T-cell (primary cell): ENCODE results near the gene LRP5. TPM values are rescaled to one million over a fixed set of nuclear protein-coding genes. Genes with fewer than 3 reads are reported as not detected.
A peak's percentile ranks its signal among the peaks of the same experiment; 100 is the strongest.

ENCODE experiments used
- ATAC-seq, 4 experiments: fragments of 200-7000 bp in 3 of 4; fragments of 150-1000 bp in 1 of 4; cut with Tn5 transposase; replicated peaks in 1 of 4; 1 replicate in 3 of 4; 2 replicates in 1 of 4; pipeline ENCODE4 v1.10.0; 2021; ENCODE audit warnings: moderate library complexity in 3 of 4, mild to moderate bottlenecking in 2 of 4, moderate number of reproducible peaks in 1 of 4
- CTCF ChIA-PET, 2 donors: fragments of 300-600 bp; sonication (Branson Sonifier 250); formaldehyde crosslinking; loops; one replicate each; lab custom pipeline; 2022; ENCODE audit warnings: antibody characterized with exemption in 2 of 2; lab: Charles Lee
- POLR2A ChIA-PET, 2 donors: fragments of 300-600 bp; sonication (Branson Sonifier 250); formaldehyde crosslinking; loops; one replicate each; lab custom pipeline; 2022; ENCODE audit warnings: antibody characterized with exemption in 2 of 2; lab: Charles Lee
- DNase-seq, 35 experiments: peaks; one replicate each; pipeline versions ENCODE4 v3.0.0 to v3.0.0-alpha.2; 2013 to 2023
- H3K27ac ChIP-seq: one replicate; pipeline ENCODE4 v1.5.1; 2013; ENCODE audit warnings: low read length
- H3K27me3 ChIP-seq, 2 experiments: replicated peaks in 1 of 2; 1 replicate in 1 of 2; 2 replicates in 1 of 2; pipeline versions ENCODE4 v1.6.1 to v1.7.0; 2013; ENCODE audit warnings: low read length in 1 of 2, mixed read lengths in 1 of 2; ENCODE audit not compliant: control insufficient read depth in 2 of 2, insufficient read depth in 2 of 2; ENCODE audit errors: extremely low read depth in 1 of 2
- H3K36me3 ChIP-seq, 2 donors: 1 replicate in 1 of 2; 2 replicates in 1 of 2; pipeline versions ENCODE4 v1.6.1 to v1.7.0; 2013; ENCODE audit warnings: low read length in 1 of 2; ENCODE audit not compliant: control insufficient read depth in 2 of 2, insufficient read depth in 1 of 2; ENCODE audit errors: extremely low read depth in 1 of 2
- H3K4me1 ChIP-seq, 2 experiments: 1 replicate in 1 of 2; 2 replicates in 1 of 2; pipeline versions ENCODE4 v1.6.1 to v1.7.0; 2013; ENCODE audit warnings: low read length in 2 of 2, mixed read lengths in 1 of 2; ENCODE audit not compliant: insufficient read depth in 2 of 2, control insufficient read depth in 1 of 2; ENCODE audit errors: extremely low read depth in 1 of 2
- H3K4me3 ChIP-seq, 2 donors: 1 replicate in 1 of 2; 2 replicates in 1 of 2; pipeline versions ENCODE4 v1.5.1 to v1.7.0; 2013; ENCODE audit warnings: mild to moderate bottlenecking in 2 of 2, low read length in 1 of 2, moderate library complexity in 1 of 2; ENCODE audit not compliant: control insufficient read depth in 1 of 2; ENCODE audit errors: extremely low read depth in 1 of 2
- H3K9me3 ChIP-seq: 2 replicates; pipeline ENCODE4 v1.7.0; 2013
- H3K27ac Mint-ChIP-seq, 2 donors: one replicate each; pipeline ENCODE4 v1.8.0; 2020 to 2021; ENCODE audit warnings: mild to moderate bottlenecking in 2 of 2, mixed read lengths in 2 of 2
- H3K27me3 Mint-ChIP-seq, 2 donors: one replicate each; pipeline ENCODE4 v1.8.0; 2021 to 2022; ENCODE audit warnings: mixed read lengths in 2 of 2
- H3K36me3 Mint-ChIP-seq: one replicate; pipeline ENCODE4 v1.8.0; 2021; ENCODE audit warnings: mixed read lengths
- H3K4me1 Mint-ChIP-seq, 3 donors: one replicate each; pipeline ENCODE4 v1.8.0; 2020 to 2022; ENCODE audit warnings: mixed read lengths in 3 of 3, mild to moderate bottlenecking in 1 of 3
- H3K4me3 Mint-ChIP-seq, 3 donors: one replicate each; pipeline ENCODE4 v1.8.0; 2020 to 2022; ENCODE audit warnings: mild to moderate bottlenecking in 3 of 3, mixed read lengths in 3 of 3, moderate library complexity in 3 of 3
- H3K9me3 Mint-ChIP-seq, 3 donors: one replicate each; pipeline ENCODE4 v1.8.0; 2020 to 2022; ENCODE audit warnings: mixed read lengths in 3 of 3
- WGBS: methylation state at CpG from one replicate; pipeline ENCODE4 v1.1.5; 2013; ENCODE audit warnings: missing lambda C conversion rate; ENCODE audit not compliant: insufficient coverage; 5-methylcytosine and 5-hydroxymethylcytosine counted together
- total RNA-seq, 35 experiments: library from RNA in 6 of 35; stranded (reverse) in 6 of 35; fragments of 120-200 nt in 1 of 35; gene quantifications; one replicate each; pipeline versions ENCODE4 v1.2.1 to v1.2.4 and lab custom pipeline; 2013 to 2026

LRP5 gene
- total RNA-seq, 5 donors from 2014 or later (not counting 1 experiment from before 2014, with no cell fraction given): 1.8 to 11.3 (median 7.0) TPM

DNA sequence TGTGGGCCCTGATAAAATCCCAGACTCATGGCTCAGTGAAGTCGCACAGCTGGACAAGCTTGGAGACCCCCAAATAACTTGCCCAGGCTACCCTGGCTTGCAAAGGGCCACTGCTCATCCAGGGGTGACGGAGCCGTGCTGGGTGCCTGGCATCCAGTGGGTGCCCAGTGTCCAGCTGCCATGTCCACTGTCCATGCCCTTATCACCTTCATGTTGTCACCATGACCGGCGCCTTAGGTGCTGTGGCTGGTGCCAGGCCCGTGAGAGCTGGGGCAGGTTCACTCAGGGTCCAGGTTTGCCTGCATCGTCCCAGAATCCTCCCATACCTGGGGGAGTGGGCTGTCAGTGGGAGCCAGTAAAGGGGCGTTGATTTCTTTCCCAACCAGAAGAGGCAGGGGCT is 57.4 kb downstream of the LRP5 start:
- ATAC-seq: no peak
- WGBS: 80% methylated on average over 4 of the region's 8 CpGs

GRCh38 chr11:68370211-68371111 is 58.1 kb downstream of the LRP5 start:
- no peaks in the 10 kb centered on the region for H3K9me3 Mint-ChIP-seq
- POLR2A ChIA-PET: no interaction called here

More for the DNA sequence above, 57.4 kb downstream of the LRP5 start:
- Histone ChIP-seq H3K9me3 (no peaks in the 10 kb centered on the region), H3K4me1 (no peaks in the 10 kb centered on the region), H3K27ac (no peak overlapping the region), H3K27me3 (peaks cover 0 to 9% of the 10 kb centered on the region in 2 experiments), H3K4me3 (no peak overlapping the region), H3K36me3 (peaks cover 0 to 2% of the 10 kb centered on the region in 2 donors)
- no peak for DNase-seq
- CTCF ChIA-PET: no interaction called here
- Mint-ChIP-seq H3K4me1 (peaks cover 0 to 11% (median 2%) of the 10 kb centered on the region in 3 donors), H3K9me3 (no peaks in the 10 kb centered on the region), H3K27ac (no peak overlapping the region), H3K27me3 (no peaks in the 10 kb centered on the region), H3K4me3 (no peak overlapping the region), H3K36me3 (no peaks in the 10 kb centered on the region)
- POLR2A ChIA-PET: no interaction called here

DNA sequence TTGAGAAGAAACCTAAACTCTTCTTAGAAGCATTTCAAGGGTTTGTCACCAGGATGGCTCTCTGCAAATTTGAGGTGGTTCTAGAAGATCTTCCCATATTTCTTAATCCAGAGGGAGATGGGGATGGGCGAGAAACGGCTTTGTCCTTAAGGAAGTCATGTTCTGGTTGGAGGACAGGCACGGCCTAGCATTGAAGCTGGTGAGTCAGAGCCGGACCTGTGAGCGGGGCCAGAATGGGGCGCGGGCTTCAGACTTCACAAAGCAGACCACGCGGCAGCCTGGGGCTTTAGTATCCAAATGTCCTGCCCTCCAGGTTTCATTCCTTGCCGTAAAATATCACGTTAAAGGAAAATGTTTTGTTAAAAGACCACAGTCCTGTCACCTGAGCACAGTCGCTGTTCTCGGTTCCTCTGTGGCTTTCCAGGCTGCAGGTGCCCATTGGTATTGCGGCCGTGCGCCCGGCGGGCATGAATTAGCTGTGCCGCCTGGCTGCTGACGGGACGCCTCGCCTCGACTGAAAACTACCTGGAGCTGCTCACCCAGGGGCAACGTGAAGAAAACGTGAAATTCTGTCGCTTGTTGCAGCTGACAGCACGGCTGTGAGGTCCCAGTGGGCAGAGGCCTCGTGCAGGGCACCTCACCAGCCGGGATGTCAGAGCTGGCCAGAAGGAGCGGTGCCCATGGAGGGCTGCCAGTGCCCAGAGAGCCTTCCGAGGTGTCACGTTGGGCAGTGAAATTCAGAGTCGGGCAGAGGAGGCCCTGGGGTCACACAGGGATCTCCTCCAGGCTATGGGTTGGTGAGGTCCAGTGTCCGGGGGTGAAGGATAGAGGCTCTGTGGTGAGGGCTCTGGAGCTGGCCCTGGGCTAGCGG is 59.0 kb downstream of the LRP5 start:
- Histone ChIP-seq H3K4me3 (no peak overlapping the region), H3K9me3 (no peaks in the 10 kb centered on the region), H3K27me3 (peaks cover 0 to 12% of the 10 kb centered on the region in 2 experiments), H3K27ac (no peak overlapping the region), H3K4me1 (no peaks in the 10 kb centered on the region), H3K36me3 (peaks cover 0 to 2% of the 10 kb centered on the region in 2 donors)
- Mint-ChIP-seq H3K36me3 (no peaks in the 10 kb centered on the region), H3K27me3 (no peaks in the 10 kb centered on the region), H3K9me3 (no peaks in the 10 kb centered on the region), H3K4me3 (no peak overlapping the region), H3K27ac (no peak overlapping the region), H3K4me1 (peaks cover 0 to 11% (median 2%) of the 10 kb centered on the region in 3 donors)
- ChIA-PET POLR2A (no interaction called here), CTCF (no interaction called here)
- no peak for ATAC-seq
- 91% methylated on average over 28 of the region's 35 CpGs for WGBS
- no peak for DNase-seq

More at GRCh38 chr11:68370211-68371111, 58.1 kb downstream of the LRP5 start:
- H3K36me3 ChIP-seq: peaks cover 0 to 2% of the 10 kb centered on the region in 2 donors
- Mint-ChIP-seq H3K4me1 (peaks cover 0 to 11% (median 2%) of the 10 kb centered on the region in 3 donors), H3K36me3 (no peaks in the 10 kb centered on the region), H3K4me3 (no peak overlapping the region), H3K27me3 (no peaks in the 10 kb centered on the region), H3K27ac (no peak overlapping the region)
- no peak overlapping the region for H3K27ac ChIP-seq
- H3K9me3 ChIP-seq: no peaks in the 10 kb centered on the region
- 80% methylated on average over 22 of the region's 23 CpGs for WGBS
- CTCF ChIA-PET: no interaction called here
- H3K27me3 ChIP-seq: peaks cover 0 to 12% of the 10 kb centered on the region in 2 experiments
- ATAC-seq (no peak), DNase-seq (peak in 2 of 35 experiments; percentile 6 to 41)
- no peaks in the 10 kb centered on the region for H3K4me1 ChIP-seq
- H3K4me3 ChIP-seq: no peak overlapping the region

DNA sequence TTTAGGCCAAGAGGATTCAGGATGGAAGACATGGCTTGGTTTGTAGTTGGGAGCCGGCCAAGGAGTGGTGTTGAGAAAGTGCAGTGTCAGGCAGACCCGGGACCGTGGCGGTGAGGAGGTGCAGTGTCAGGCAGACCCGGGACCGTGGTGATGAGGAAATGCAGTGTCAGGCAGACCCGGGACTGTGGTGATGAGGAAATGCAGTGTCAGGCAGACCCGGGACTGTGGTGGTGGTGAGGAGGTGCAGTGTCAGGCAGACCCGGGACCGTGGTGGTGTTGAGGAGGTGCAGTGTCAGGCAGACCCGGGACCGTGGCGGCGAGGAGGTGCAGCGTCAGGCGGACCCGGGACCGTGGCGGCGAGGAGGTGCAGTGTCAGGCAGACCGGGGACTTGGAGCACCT is 59.7 kb downstream of the LRP5 start:
- WGBS: 83% methylated on average over 18 of the region's 21 CpGs
- H3K27me3 Mint-ChIP-seq: no peaks in the 10 kb centered on the region
- ATAC-seq: no peak
- POLR2A ChIA-PET: no interaction called here
- no peaks in the 10 kb centered on the region for H3K4me1 ChIP-seq
- H3K36me3 ChIP-seq: peaks cover 0 to 2% of the 10 kb centered on the region in 2 donors
- peaks cover 0 to 11% (median 2%) of the 10 kb centered on the region in 3 donors for H3K4me1 Mint-ChIP-seq
- H3K36me3 Mint-ChIP-seq: no peaks in the 10 kb centered on the region
- CTCF ChIA-PET: no interaction called here
- H3K4me3 Mint-ChIP-seq: no peak overlapping the region
- H3K27me3 ChIP-seq: peaks cover 0 to 12% of the 10 kb centered on the region in 2 experiments
- no peaks in the 10 kb centered on the region for H3K9me3 Mint-ChIP-seq
- H3K4me3 ChIP-seq: no peak overlapping the region
- H3K27ac ChIP-seq: no peak overlapping the region
- DNase-seq: no peak
- no peak overlapping the region for H3K27ac Mint-ChIP-seq
- H3K9me3 ChIP-seq: no peaks in the 10 kb centered on the region

DNA sequence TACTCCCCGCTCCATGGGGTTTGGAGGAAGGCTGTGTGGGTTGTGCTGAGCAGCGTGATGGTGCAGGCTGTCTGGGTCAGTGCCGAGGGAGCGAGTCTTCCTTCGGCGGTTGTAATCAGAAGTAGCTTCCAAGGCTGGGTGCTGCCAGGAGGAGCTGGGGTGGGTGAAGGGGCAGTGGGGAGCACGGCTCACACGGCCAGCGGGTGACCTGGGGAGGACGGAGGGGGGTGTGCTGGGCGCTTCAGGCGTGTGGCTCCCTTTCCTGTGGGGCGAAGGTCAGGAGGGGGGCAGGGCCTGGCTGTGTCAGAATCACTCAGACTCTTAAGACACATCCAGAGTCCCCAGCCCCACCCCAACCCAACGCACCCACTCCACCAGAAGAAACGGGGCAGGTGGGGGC is 60.2 kb downstream of the LRP5 start:
- no peaks in the 10 kb centered on the region for H3K9me3 ChIP-seq
- peaks cover 0 to 13% of the 10 kb centered on the region in 2 experiments for H3K27me3 ChIP-seq
- H3K36me3 ChIP-seq: peaks cover 0 to 2% of the 10 kb centered on the region in 2 donors
- WGBS: 96% methylated on average over 7 of the region's 15 CpGs
- H3K27me3 Mint-ChIP-seq: no peaks in the 10 kb centered on the region
- H3K4me1 ChIP-seq: no peaks in the 10 kb centered on the region
- DNase-seq (no peak), ATAC-seq (no peak)
- no peak overlapping the region for H3K4me3 ChIP-seq
- no peak overlapping the region for H3K27ac Mint-ChIP-seq
- CTCF ChIA-PET: no interaction called here
- H3K27ac ChIP-seq: no peak overlapping the region
- POLR2A ChIA-PET: no interaction called here
- H3K4me3 Mint-ChIP-seq: no peak overlapping the region
- no peaks in the 10 kb centered on the region for H3K9me3 Mint-ChIP-seq
- peaks cover 0 to 11% (median 2%) of the 10 kb centered on the region in 3 donors for H3K4me1 Mint-ChIP-seq
- no peaks in the 10 kb centered on the region for H3K36me3 Mint-ChIP-seq

DNA sequence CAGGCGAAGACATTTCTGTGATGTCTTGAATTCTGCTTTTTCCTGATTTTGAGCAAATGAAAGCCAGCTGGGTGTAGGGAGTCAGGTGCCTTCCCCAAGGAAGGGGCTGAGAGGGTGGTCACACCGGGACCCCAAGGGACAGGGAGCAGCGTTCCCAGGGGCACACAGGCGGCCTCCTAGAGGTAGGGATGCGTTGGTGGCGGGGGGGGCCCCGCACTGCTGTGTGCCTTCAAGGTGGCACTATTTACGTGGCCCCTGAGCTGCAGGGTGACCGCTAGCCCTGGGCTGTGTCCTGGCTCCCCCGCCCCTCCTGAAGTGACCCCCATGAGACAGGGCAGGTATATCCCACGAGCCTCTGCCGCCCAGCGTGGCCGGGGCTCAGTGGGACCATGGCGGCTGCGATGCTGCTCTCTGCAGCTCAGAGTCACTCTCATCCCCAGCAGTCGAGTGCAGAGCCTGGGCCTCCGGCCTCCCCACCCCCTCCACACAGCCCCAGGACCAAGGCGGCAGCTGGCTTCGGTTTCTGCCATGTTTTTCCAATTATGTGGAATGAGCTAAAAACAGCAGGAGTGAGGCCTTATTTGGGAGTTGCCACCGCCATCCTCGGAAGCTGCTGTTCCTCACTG is 60.9 kb downstream of the LRP5 start:
- Mint-ChIP-seq H3K4me1 (peaks cover 0 to 11% (median 2%) of the 10 kb centered on the region in 3 donors), H3K4me3 (no peak overlapping the region), H3K27me3 (no peaks in the 10 kb centered on the region), H3K36me3 (no peaks in the 10 kb centered on the region), H3K27ac (no peak overlapping the region), H3K9me3 (no peaks in the 10 kb centered on the region)
- peaks cover 0 to 16% of the 10 kb centered on the region in 2 experiments for H3K27me3 ChIP-seq
- 87% methylated on average over 18 of the region's 22 CpGs for WGBS
- H3K4me1 ChIP-seq: no peaks in the 10 kb centered on the region
- H3K9me3 ChIP-seq: no peaks in the 10 kb centered on the region
- no peak for DNase-seq
- ChIA-PET CTCF (no interaction called here), POLR2A (no interaction called here)
- H3K27ac ChIP-seq: no peak overlapping the region
- no peak overlapping the region for H3K4me3 ChIP-seq
- H3K36me3 ChIP-seq: peaks cover 0 to 2% of the 10 kb centered on the region in 2 donors
- no peak for ATAC-seq
